ENCODE data around the gene EXOSC6.
"Not testable (repeated sequence)": the region's sequence is repeated elsewhere in the genome, so short reads cannot be mapped to it uniquely, and the experiment has no call there.

Gene EXOSC6

GRCh38 chr16:70251629-70252354, at the start of gene EXOSC6:
EXOSC6 (minus strand) TSS chr16:70251940; CDS start chr16:70251900, 40 bp downstream.
- peak; percentile 90 for DNase-seq

DNA sequence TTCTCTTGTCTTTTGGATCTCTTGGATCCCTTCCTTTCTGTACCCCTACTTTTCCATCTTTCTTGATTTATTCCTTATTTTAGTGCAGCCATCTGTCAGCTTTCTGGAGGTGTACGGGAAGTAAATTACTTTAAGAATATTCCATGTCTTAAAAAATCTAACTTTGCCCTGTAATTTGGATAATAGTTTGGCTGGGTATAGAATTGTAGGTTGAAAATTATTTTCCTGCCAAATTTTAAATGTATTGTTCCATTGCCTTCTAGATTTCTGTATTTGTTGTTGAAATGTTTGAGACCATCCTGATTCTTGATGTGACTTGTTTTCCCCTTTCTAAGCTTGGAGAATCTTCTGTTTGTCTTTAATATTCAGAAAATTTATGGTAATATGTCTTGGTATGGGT, 49.4 kb upstream of the EXOSC6 start:
- no peak for DNase-seq

DNA sequence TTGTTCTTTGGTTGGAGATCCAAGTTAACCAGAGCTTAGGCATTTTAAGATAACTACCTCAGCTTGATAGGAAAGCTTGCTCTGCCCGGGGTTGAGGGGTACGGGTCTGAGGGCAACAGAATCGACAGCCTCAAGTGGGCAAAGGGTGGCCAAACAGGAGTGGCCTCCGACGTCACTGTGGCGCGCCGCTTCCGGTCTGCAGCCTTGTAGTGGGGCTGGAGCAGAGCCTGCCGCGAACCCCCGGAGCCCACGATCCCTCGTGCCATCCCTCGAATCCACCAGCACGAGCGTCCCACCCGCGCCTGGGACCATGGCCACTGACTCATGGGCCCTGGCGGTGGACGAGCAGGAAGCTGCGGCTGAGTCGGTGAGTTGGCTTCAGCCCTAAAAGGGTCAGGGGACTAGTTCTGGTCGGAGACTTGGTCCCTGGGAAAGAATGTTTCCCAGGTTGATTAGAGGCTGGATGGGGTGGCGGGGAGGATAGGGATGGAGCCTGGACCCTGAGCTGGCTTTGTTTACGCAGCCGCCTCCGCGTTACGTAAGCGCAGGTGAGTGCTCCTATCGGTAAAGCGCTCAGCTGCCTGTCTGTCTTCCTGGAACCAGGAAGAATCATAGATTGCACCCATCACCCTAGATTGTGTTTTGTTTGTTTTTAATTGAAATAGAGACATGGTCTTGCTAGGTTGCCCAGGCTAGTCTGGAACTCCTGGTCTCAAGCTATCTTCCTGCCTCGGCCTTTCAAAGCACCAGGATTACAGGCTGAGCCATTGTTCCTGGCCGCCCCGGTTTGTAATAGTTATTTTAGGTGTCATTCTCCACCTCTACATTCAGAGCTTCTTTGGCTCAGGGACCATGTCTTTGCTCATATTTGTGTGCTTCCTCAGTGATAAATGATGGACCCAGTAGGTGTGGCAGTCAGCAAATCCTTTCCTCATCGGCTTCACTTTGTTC, 47.5 kb upstream of the EXOSC6 start, which contains the start of gene DDX19B:
Gene DDX19B (plus strand): TSS at position 199 of the 951 bp plus-strand sequence. CDS start 112 bp downstream, at position 311.
- peak; percentile 25 for DNase-seq

GRCh38 chr16:70295634-70296033, 43.9 kb upstream of the EXOSC6 start:
- no peak for DNase-seq

- no peak for DNase-seq
Observed at GRCh38 chr16:70294385-70295025, 42.8 kb upstream of the EXOSC6 start.

GRCh38 chr16:70292148-70292547, 40.4 kb upstream of the EXOSC6 start:
- not testable (repeated sequence) for DNase-seq

DNA sequence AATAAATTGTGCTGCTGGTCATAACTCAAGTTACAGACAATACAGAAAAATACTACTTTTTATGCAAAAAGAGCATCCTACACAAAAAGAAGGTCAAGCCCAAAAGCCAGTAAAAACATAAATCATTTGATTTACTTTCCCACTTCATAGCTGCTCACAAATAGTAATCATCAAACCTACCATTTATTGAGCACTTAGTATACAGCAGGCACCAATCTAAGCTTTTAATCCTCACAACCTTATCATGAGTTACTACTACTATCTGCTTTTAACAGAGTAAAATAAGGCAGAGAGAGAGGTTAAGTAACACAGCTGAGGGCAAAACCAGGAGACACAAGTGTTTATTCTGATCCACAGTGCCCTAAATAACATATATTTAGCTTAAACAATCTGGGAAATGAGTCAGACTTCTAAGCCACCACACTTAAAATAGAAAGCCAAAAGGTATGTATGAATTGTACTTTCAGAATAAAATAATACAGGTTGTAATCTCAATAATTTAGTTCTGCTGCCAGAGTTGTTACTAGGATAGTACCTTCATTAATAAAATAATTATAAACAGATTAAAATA, 39.3 kb upstream of the EXOSC6 start:
- DNase-seq, result no peak

GRCh38 chr16:70289229-70290094, 37.7 kb upstream of the EXOSC6 start, which contains the start of gene AARS1:
AARS1 (minus strand) TSS chr16:70289506; CDS start chr16:70282763, 6,743 bp downstream.
- DNase-seq, result peak; percentile 100

GRCh38 chr16:70287304-70287971, 35.7 kb upstream of the EXOSC6 start:
- DNase-seq, result not testable (repeated sequence)

DNA sequence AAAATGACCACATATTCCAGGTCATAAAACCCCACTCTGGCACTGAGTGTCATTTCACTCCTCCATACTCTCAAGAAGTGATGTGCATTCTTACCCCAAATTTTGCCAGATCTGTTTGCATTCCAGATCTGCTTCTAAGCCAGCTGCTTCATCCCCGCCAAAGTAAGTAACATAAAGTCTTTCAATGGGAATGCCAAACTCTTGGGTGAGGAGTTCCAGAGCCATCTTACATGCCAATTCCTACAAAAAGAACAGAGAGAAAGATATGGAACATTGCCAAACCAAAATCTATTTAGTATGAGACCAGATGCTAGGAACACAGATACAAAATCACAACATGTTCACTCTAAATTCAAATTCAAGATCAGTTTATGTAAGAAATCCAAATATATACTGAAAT, 24.7 kb upstream of the EXOSC6 start:
- no peak for DNase-seq

GRCh38 chr16:70271696-70272095, 20.0 kb upstream of the EXOSC6 start:
- DNase-seq, result no peak

GRCh38 chr16:70270176-70270575, 18.4 kb upstream of the EXOSC6 start:
- no peak for DNase-seq

DNA sequence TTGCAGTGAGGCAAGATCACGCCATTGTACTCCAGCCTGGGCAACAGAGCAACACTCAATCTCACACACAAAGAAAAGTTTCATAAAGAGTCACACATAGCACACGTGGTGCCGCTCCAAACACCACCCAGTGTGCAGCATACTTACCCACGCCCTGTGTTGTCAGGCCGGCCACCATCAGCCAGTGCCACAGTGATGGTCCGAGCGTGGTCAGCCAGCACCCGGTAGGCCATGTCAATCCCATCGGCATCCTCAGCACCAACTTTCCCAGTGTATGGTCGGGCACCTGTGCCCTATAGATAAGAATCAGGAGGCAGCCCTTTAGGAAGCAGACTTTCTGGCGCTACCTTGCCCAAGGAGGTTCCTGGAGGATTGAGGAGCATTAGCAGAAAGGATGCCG, 17.7 kb upstream of the EXOSC6 start:
- no peak for DNase-seq

DNA sequence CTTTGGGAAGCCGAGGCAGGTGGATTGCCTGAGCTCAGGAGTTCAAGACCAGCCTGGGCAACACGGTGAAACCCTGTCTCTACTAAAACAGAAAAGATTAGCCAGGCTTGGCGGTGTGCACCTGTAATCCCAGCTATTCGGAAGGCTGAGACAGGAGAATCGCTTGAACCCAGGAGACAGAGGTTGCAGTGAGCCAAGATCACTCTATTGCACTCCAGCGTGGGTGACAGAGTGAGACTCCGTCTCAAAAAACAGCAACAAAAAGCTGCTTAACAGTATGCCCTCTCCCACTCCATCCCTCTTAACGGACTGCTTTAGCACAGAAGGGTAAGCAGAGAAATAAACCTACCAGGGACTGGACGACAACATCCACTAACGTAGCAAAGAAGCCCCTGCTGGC, 16.2 kb upstream of the EXOSC6 start:
- DNase-seq, result not testable (repeated sequence)

- no peak for DNase-seq
Observed at GRCh38 chr16:70267516-70267915, 15.8 kb upstream of the EXOSC6 start.

DNA sequence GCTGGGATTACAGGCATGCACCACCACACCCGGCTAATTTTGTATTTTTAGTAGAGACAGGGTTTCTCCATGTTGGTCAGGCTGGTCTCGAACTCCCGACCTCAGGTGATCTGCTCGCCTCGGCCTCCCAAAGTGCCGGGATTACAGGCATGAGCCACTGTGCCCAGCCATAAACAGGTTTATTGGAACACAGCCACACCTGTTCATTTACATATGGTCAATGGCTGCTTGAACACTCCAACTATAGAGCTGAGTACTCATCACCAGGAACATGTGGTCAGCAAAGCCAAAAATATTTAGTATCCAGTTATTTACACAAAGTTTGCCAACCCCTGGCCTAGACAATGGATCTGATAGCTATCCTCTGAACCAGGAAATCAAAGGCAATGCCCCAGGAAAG, 8.2 kb upstream of the EXOSC6 start:
- DNase-seq, result not testable (repeated sequence)

GRCh38 chr16:70258946-70259345, 7.2 kb upstream of the EXOSC6 start:
- no peak for DNase-seq

DNA sequence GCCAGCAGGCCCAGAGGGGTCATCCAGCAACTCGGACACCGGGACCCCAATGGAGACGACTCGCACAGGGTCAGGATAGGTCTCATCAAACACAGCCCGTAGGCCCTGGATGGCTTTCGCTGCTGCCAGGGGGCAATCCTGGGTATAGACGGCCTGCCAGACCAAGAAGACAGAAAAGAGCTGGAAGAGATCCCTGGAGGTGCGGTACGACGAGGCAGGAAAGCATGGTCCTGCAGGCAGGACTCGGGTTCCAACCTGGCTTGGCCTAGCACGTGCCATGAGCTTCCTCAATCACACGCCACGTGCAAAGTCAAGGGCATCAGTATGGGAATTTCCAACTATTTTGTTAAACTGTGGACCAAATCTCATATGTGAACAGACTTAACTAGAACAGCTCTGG, 6.3 kb upstream of the EXOSC6 start:
- DNase-seq, result no peak

DNA sequence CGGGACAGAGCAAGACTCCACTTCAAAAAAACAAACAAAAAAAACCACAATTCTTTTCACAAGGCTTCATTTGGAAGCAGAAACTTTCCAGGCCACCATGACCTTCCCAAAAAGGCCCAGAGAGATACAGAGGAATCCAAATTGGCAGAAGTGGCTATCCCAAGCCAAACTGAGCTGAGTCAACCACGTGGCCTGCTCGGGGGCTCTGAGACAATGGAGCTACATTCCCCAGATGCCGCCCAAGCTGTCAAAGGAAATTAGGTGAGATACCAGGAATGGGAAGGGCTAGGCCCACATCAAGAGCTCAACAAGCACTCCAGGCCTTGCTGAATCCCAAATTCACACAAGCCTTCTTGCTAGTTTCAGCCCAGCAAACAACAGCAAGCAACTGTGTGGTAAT, 5.7 kb upstream of the EXOSC6 start:
- no peak for DNase-seq

- DNase-seq, result no peak
Observed at GRCh38 chr16:70255574-70255973, 3.8 kb upstream of the EXOSC6 start.

- no peak for DNase-seq
Observed at GRCh38 chr16:70254965-70255286, 3.2 kb upstream of the EXOSC6 start.
